ENCODE data around the gene ADAM12.

ADAM12 gene

GRCh38 chr10:126420567-126421300, 32.5 kb upstream of the ADAM12 start:
- no peak for DNase-seq
- no peaks in the 10 kb centered on the region for H3K4me1 Mint-ChIP-seq
- H3K9me3 Mint-ChIP-seq = peaks cover 13 to 42% of the 10 kb centered on the region in 2 donors
- no peak for ATAC-seq
- no peaks in the 10 kb centered on the region for H3K27me3 Mint-ChIP-seq
- no peak overlapping the region for H3K4me3 Mint-ChIP-seq
- H3K27ac Mint-ChIP-seq = no peak overlapping the region

GRCh38 chr10:126417220-126417825, 29.0 kb upstream of the ADAM12 start:
- Mint-ChIP-seq H3K27ac (no peak overlapping the region), H3K4me3 (no peak overlapping the region), H3K4me1 (no peaks in the 10 kb centered on the region), H3K27me3 (no peaks in the 10 kb centered on the region), H3K9me3 (peaks cover 9 to 21% of the 10 kb centered on the region in 2 donors)
- no peak for ATAC-seq
- no peak for DNase-seq

GRCh38 chr10:126409821-126410220, 21.5 kb upstream of the ADAM12 start:
- peaks cover 14% of the 10 kb centered on the region for H3K27me3 Mint-ChIP-seq
- H3K4me1 Mint-ChIP-seq = no peaks in the 10 kb centered on the region
- DNase-seq (no peak), ATAC-seq (no peak)
- no peaks in the 10 kb centered on the region for H3K9me3 Mint-ChIP-seq
- H3K27ac Mint-ChIP-seq = no peak overlapping the region
- no peak overlapping the region for H3K4me3 Mint-ChIP-seq

- H3K4me1 Mint-ChIP-seq = no peaks in the 10 kb centered on the region
- DNase-seq (no peak), ATAC-seq (no peak)
- H3K9me3 Mint-ChIP-seq = no peaks in the 10 kb centered on the region
- peaks cover 14% of the 10 kb centered on the region for H3K27me3 Mint-ChIP-seq
- H3K4me3 Mint-ChIP-seq = no peak overlapping the region
- H3K27ac Mint-ChIP-seq = no peak overlapping the region
Observed at GRCh38 chr10:126408953-126409641, 20.8 kb upstream of the ADAM12 start.

- no peak for DNase-seq
- Mint-ChIP-seq H3K4me1 (no peaks in the 10 kb centered on the region), H3K9me3 (no peaks in the 10 kb centered on the region)
Observed at GRCh38 chr10:126407831-126408230, 19.6 kb upstream of the ADAM12 start.

GRCh38 chr10:126405239-126405775, 17.0 kb upstream of the ADAM12 start:
- Mint-ChIP-seq H3K4me3 (no peak overlapping the region), H3K9me3 (no peaks in the 10 kb centered on the region), H3K27me3 (peaks cover 14% of the 10 kb centered on the region), H3K27ac (peak overlapping the region; percentile 25 to 77), H3K4me1 (no peaks in the 10 kb centered on the region)
- DNase-seq (no peak), ATAC-seq (no peak)

More at GRCh38 chr10:126407831-126408230, 19.6 kb upstream of the ADAM12 start:
- H3K4me3 Mint-ChIP-seq = no peak overlapping the region
- no peak overlapping the region for H3K27ac Mint-ChIP-seq
- ATAC-seq = no peak
- peaks cover 14% of the 10 kb centered on the region for H3K27me3 Mint-ChIP-seq

GRCh38 chr10:126402721-126403695, 14.7 kb upstream of the ADAM12 start:
- Mint-ChIP-seq H3K4me3 (no peak overlapping the region), H3K27ac (no peak overlapping the region), H3K9me3 (no peaks in the 10 kb centered on the region), H3K27me3 (no peaks in the 10 kb centered on the region), H3K4me1 (no peaks in the 10 kb centered on the region)
- ATAC-seq (no peak), DNase-seq (no peak)

GRCh38 chr10:126400641-126401040, 12.4 kb upstream of the ADAM12 start:
- peaks cover 6 to 7% of the 10 kb centered on the region in 2 donors for H3K9me3 Mint-ChIP-seq
- DNase-seq = no peak
- H3K4me3 Mint-ChIP-seq = no peak overlapping the region
- ATAC-seq = no peak
- no peak overlapping the region for H3K27ac Mint-ChIP-seq
- peaks cover 8% of the 10 kb centered on the region for H3K27me3 Mint-ChIP-seq
- no peaks in the 10 kb centered on the region for H3K4me1 Mint-ChIP-seq

- H3K27me3 Mint-ChIP-seq = peaks cover 8% of the 10 kb centered on the region
- H3K27ac Mint-ChIP-seq = no peak overlapping the region
- H3K9me3 Mint-ChIP-seq = peaks cover 10 to 20% of the 10 kb centered on the region in 2 donors
- no peak for ATAC-seq
- no peak for DNase-seq
- H3K4me3 Mint-ChIP-seq = no peak overlapping the region
- no peaks in the 10 kb centered on the region for H3K4me1 Mint-ChIP-seq
Observed at GRCh38 chr10:126398924-126399323, 10.6 kb upstream of the ADAM12 start.

- Mint-ChIP-seq H3K9me3 (peaks cover 10 to 20% of the 10 kb centered on the region in 2 donors), H3K27me3 (peaks cover 8% of the 10 kb centered on the region), H3K4me3 (no peak overlapping the region), H3K27ac (no peak overlapping the region), H3K4me1 (no peaks in the 10 kb centered on the region)
- DNase-seq = no peak
- no peak for ATAC-seq
Observed at GRCh38 chr10:126398383-126398743, 10.1 kb upstream of the ADAM12 start.

- Mint-ChIP-seq H3K4me1 (no peaks in the 10 kb centered on the region), H3K27me3 (peaks cover 8% of the 10 kb centered on the region), H3K9me3 (peaks cover 10 to 20% of the 10 kb centered on the region in 2 donors), H3K27ac (no peak overlapping the region), H3K4me3 (no peak overlapping the region)
- DNase-seq (no peak), ATAC-seq (no peak)
Observed at GRCh38 chr10:126397640-126398382, 9.5 kb upstream of the ADAM12 start.

- H3K4me1 Mint-ChIP-seq = no peaks in the 10 kb centered on the region
- DNase-seq (no peak), ATAC-seq (no peak)
- peaks cover 8% of the 10 kb centered on the region for H3K27me3 Mint-ChIP-seq
- H3K27ac Mint-ChIP-seq = no peak overlapping the region
- H3K4me3 Mint-ChIP-seq = no peak overlapping the region
- H3K9me3 Mint-ChIP-seq = peaks cover 10 to 20% of the 10 kb centered on the region in 2 donors
Observed at GRCh38 chr10:126397156-126397555, 8.9 kb upstream of the ADAM12 start.

- Mint-ChIP-seq H3K4me3 (no peak overlapping the region), H3K4me1 (no peaks in the 10 kb centered on the region), H3K27ac (no peak overlapping the region), H3K27me3 (peaks cover 20% of the 10 kb centered on the region), H3K9me3 (peaks cover 14 to 20% of the 10 kb centered on the region in 2 donors)
- ATAC-seq = no peak
- DNase-seq = no peak
Observed at GRCh38 chr10:126394948-126395347, 6.7 kb upstream of the ADAM12 start.

- no peak for DNase-seq
- ATAC-seq = no peak
- Mint-ChIP-seq H3K4me1 (no peaks in the 10 kb centered on the region), H3K9me3 (peaks cover 14 to 20% of the 10 kb centered on the region in 2 donors), H3K27ac (no peak overlapping the region), H3K4me3 (no peak overlapping the region), H3K27me3 (peaks cover 32% of the 10 kb centered on the region)
Observed at GRCh38 chr10:126393076-126393475, 4.8 kb upstream of the ADAM12 start.

All from stimulated activated naive CD8-positive, alpha-beta T cell treated with anti-CD3 and anti-CD28 coated beads, Interleukin-15, amount 100 ng/mL, for 72 hours (primary cell).